HG03342 (cell line): Measurements from ENCODE around the gene CD1E.
A peak's percentile ranks its signal among the peaks of the same experiment; 100 is the strongest.
"Not testable (repeated sequence)": the region's sequence is repeated elsewhere in the genome, so short reads cannot be mapped to it uniquely, and the experiment has no call there.

ENCODE experiments used
- ATAC-seq: cut with Tn5 transposase; IDR thresholded peaks from one replicate; pipeline ENCODE4 v1.9.1; 2021; ENCODE audit warnings: mild to moderate bottlenecking, moderate library complexity; ENCODE audit not compliant: unreplicated experiment

The CD1E gene

GRCh38 chr1:158357441-158357840, 3.7 kb downstream of the CD1E start:
- no peak for ATAC-seq

GRCh38 chr1:158362482-158362881, 8.8 kb downstream of the CD1E start:
- ATAC-seq: no peak

- no peak for ATAC-seq
Observed at GRCh38 chr1:158362941-158363340, 9.2 kb downstream of the CD1E start.

GRCh38 chr1:158366783-158367182, 13.1 kb downstream of the CD1E start:
- ATAC-seq: no peak

GRCh38 chr1:158371188-158371953, 17.7 kb downstream of the CD1E start:
- ATAC-seq: peak; percentile 96

- ATAC-seq: not testable (repeated sequence)
Observed at GRCh38 chr1:158374101-158374500, 20.4 kb downstream of the CD1E start.

- ATAC-seq: no peak
Observed at GRCh38 chr1:158374860-158375259, 21.2 kb downstream of the CD1E start.

- ATAC-seq: no peak
Observed at GRCh38 chr1:158390331-158390730, 36.6 kb downstream of the CD1E start.

GRCh38 chr1:158391099-158391498, 37.4 kb downstream of the CD1E start:
- ATAC-seq: no peak

GRCh38 chr1:158393476-158393875, 39.8 kb downstream of the CD1E start:
- no peak for ATAC-seq

- no peak for ATAC-seq
Observed at GRCh38 chr1:158396646-158397045, 43.0 kb downstream of the CD1E start.

- ATAC-seq: no peak
Observed at GRCh38 chr1:158398818-158399514, 45.3 kb downstream of the CD1E start, which contains the start of gene OR10T2. TSS of gene OR10T2 (minus strand) at chr1:158399466. CDS start at chr1:158399466, 0 bp downstream.

- ATAC-seq: no peak
Observed at GRCh38 chr1:158400871-158401270, 47.2 kb downstream of the CD1E start.

- ATAC-seq: no peak
Observed at GRCh38 chr1:158407092-158407491, 53.4 kb downstream of the CD1E start.
